NCI-H2227 (cell line): ENCODE data around the gene ANKRD9.
"Not testable (repeated sequence)": the region's sequence is repeated elsewhere in the genome, so short reads cannot be mapped to it uniquely, and the experiment has no call there.

Experiments
- DNase-seq: peaks from one replicate; lab custom pipeline; 2025; ENCODE audit not compliant: unreplicated experiment; lab: John Stamatoyannopoulos, UW

ANKRD9 gene, protein sequence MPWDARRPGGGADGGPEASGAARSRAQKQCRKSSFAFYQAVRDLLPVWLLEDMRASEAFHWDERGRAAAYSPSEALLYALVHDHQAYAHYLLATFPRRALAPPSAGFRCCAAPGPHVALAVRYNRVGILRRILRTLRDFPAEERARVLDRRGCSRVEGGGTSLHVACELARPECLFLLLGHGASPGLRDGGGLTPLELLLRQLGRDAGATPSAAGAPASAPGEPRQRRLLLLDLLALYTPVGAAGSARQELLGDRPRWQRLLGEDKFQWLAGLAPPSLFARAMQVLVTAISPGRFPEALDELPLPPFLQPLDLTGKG

DNA sequence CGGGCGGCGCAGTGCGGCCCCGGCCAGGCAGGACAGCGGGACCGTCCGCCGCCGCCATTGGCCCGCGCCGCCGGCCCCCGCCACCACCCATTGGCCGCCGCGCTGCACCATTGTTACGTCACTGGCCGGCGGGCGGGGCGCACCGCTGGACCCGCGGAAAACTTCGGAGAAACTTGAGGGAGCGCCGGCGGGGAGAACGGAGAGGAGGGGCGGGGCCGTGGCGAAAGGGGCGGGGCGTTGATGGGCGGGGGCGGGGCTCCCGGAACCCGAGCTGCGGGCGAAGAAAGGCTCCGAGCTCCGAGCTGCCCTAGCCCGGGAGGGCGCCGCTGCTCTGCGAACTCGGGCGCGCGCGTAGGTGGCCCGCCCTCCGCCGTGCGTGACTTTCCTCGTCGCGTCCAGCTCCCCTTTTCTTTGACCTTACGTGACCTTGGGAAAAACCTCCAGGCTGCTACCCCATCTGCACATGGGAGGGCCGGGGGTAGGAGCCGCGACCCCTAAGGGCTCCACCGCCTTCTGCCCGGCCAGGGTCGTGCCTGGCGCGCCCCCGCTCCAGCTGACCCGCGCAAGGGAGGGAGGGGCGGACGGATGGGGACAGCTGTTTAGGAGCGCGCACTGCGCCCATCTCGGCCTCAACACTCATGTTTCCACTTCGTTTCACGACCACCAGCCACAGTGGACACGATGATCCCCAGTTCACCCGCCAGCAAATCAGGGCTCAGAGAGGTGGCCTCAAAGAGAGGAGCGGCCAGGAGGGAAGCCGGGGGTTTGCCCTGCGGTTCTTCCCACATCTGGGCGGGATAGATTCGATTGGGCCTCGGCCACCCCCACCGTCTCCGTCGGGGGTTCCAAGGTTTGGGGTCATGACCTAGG, at the start of gene ANKRD9:
Gene ANKRD9, minus strand, starts transcription at position 31 of the 870 bp plus-strand sequence. CDS start 1,887 bp downstream, outside the sequence.
- DNase-seq = peak; percentile 94

DNA sequence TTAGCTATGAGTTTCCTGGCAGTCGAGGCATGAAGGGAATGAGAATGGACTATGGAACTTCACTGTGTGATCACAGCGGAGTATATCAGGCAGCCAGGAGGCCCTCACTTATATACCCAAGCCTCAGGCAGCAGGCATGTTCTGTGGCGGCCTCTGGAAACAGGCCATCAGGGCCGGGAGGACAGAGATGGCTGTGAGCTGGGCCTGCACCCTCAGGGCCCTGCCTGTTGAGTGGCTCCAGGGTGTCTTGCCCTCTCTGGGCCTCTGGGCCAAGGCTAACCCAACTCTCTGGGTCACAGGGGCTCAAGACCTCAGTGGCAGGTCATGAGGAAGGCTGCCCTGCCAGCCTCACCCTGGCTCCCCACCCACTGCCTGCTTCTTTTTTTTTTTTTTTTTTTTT, 49.0 kb upstream of the ANKRD9 start:
- DNase-seq = no peak

DNA sequence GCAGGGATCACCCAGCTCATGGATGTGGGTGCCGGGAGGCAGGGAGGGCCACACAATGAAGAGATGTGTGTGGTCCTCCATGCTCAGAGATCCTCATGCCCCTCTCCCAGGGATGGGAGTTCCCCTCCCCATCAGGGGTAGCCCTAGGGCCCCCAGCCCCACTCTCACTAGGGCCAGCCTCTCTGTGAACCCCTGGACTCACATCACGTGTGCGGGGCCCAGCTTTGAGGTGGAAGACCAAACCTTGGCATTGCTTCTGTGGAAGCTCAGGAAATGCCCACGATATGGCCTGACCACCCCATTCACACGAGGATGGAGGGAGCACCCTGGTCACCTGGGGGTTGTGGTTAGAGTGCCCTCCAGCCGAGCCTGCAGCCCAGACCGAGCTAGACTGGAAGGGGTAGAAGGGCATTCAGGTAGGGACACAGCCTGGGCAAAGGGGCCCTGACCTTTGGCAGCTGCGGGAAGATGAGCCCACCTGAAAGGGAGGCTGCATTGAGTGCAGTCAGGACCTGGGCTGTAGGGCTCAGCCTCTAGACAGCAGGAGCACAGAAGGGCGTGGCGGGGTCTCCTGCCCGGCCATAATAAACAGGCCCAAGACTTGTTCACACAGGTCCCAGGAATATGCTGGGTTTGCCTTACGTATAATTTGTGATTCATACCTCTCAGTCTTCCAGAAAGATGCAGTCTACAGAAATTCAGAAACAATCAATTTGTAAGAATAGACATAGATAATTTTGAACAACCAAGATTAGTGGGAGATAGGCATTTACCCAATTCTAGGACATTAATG, 48.1 kb upstream of the ANKRD9 start:
- no peak for DNase-seq

DNA sequence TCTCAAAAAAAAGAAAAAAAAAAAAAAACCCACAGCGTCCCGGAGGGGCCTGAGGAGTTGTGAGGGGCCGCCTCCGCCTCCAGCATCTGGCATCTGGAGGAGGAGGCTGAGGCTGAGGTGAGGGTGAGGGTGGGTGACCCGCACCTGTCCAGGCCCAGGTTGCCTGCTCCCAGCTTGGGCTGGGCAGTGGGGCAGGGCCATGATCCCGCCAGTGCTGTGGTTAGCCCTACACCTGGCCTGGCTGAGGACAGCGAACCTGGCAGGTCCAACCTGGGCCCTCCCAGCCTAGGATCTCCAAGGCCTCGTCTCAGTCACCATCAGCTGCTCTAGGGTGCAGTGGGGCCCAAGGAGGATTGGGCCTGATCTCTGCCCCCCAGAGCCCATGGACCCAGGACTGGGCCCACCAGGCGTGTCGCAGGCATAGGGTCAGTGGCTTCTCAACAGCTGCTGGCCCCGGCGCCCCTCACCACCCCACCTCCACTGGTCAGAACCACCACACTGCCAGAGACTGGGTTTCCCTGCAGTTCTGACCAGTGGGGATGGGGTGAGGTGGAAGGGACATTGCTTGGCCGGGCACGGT, 46.6 kb upstream of the ANKRD9 start:
- DNase-seq = no peak

DNA sequence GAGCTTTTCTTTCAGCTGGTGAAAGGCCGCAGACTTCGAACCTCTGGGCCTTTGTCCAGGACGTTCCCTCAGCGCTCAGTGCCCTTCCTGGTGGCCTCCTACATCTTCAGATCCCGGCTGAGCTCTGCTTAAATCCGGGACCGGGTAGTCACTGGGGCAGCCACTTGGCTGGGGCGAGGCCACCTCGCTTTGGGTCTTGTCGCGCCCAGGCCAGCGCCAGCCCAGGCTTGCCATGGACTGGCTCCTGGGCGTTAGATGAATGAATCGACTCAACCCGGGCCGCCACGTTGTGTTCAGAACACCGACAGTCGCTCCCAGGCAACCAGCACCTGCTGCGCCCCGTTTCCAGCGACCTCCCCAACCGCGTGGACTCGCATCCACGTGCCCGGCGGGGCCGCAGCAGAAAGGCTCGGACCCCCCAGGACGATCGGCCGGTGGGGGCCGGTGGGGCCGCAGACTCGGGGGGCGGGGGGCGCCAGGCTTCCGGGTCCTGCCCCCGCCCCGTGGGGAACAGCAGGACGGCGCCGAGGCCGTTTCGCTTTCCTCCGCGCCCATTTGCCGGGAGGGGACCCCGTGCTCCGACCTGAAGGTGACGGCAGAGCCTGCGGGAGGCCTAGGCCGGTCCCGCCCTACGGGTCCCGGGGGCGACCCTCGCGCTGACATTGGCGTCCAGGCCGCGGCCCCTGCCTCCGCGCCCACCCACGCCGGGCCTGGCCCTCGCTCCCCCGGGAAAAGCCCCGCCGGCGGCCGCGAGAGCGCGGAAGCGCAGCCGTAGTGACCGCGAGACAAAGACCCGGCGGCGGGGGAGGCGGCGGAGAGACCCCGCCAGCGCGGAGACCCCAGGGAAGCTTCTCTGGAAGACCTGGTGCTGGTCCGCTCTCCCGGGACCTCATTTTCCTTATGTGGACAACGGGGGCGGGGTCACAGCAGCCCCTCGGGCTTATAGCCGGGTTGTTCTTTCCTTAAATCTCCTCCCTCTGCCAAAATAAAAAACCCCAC, 45.5 kb upstream of the ANKRD9 start:
- DNase-seq = peak; percentile 54

DNA sequence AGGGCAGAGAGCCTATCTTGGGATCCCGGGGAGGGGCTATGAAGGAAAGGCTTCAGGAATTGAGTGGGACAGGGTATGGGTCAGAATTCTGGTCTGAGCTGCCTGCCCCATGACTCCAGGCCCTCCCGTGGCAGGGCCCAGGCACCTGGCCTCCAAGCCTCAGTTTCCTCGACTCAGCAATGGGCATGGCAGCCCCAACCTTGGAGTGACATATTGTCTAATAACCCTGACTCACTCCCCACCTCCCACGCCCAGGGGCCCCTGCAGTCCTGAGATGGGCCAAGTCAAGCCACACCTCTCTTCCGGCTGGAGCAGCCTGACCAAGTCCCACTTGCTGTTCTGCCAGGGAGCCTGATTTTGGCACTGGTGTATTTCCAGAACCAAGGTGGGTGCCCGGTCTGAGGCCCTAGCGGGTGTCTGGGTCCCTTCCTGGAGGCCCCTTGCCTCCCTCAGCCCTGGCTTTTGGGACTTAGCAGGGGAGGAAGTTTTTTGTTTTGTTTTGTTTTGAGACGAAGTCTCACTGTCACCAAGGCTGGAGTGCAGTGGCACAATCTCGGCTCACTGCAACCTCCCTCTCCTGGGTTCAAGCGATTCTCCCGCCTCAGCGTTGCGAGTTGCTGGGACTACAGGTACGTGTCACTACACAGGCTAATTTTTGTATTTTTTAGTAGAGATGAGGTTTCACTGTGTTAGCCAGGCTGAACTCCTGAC, 42.6 kb upstream of the ANKRD9 start:
- no peak for DNase-seq

DNA sequence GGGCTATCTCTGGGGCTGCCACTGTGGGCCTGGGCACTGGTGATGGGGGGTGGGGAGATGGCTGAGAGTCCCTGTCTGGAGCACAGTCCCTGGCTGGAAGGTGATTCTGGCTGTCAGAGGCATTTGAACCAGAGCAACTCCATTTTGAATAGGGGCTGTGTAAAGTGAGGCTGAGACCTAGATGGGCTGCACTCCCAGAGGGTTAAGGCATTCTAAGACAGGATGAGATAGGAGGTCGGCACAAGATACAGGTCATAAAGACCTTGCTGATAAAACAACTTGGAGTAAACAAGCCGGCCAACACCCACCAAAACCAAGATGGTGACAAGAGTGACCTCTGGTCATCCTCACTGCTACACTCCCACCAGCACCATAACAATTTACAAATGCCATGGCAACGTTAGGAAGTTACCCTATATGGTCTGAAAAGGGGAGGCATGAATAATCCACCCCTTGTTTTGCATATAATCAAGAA, 41.4 kb upstream of the ANKRD9 start:
- not testable (repeated sequence) for DNase-seq

DNA sequence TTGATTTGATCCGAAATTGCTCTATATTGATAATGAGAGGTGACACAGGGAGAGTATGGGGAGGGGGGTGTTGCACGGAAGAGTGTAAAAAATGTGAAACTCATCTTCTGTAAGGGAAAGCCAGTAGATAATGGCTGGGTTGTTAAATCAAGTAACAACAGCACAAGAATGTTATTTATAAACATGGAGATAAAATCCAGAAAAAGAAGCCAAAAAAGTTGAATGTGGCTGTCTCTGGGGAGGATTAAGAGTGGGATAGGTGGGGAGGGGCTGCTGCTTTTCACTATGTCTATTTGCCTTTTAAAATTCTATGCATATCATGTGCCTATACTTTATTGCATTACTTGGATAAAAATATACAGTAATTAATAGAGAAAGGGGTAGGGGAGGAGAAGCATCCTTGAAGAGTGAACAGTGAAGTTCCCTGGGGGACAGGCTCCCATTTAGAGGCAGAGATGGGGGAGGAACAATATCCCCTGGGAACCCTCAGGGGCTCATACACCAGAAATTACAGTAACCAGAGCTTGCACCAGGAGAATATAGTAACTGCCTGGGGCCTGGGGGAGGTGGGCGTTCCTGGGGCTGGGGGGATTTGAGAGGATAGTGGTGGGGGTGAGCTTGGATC, 39.2 kb upstream of the ANKRD9 start:
- no peak for DNase-seq

DNA sequence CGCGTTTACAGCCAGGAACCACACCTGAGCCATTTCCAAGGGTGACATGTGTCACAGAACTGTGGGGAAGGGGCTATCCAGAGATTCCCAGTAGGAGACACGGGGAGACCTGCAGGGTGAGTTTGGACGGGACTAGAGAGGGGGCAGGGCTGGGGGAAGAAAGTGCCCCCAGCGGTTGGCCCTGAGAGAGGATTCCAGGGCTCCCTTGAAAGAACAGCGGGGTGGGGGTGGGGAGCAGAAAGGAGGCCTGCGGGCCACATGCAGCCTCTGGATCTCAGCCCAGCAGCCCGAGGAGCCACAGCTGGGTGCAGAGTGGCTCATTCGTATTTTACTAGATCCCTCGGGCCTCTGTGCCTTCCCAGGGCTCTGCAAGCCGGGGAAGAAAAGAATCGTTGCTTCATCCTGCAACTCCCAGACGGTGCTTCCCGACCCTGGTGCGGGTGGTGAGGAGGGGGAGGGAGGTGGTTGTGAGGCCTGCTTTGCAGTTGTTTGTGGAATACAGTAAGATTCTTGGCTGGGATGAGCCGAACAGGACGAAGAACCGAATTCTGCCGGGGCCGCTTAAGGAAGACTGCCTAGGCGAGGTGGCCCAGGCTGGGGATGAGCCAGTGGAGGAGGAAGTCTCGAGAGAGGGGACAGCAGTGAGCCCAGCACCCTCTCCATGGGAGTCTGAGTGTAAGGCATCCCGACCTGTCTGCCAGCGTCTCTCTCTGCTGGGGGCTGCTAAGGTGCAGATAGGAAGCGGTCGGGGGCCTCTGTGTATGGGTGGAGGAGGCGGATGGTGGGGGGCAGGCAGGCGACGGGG, 36.1 kb upstream of the ANKRD9 start:
- no peak for DNase-seq

DNA sequence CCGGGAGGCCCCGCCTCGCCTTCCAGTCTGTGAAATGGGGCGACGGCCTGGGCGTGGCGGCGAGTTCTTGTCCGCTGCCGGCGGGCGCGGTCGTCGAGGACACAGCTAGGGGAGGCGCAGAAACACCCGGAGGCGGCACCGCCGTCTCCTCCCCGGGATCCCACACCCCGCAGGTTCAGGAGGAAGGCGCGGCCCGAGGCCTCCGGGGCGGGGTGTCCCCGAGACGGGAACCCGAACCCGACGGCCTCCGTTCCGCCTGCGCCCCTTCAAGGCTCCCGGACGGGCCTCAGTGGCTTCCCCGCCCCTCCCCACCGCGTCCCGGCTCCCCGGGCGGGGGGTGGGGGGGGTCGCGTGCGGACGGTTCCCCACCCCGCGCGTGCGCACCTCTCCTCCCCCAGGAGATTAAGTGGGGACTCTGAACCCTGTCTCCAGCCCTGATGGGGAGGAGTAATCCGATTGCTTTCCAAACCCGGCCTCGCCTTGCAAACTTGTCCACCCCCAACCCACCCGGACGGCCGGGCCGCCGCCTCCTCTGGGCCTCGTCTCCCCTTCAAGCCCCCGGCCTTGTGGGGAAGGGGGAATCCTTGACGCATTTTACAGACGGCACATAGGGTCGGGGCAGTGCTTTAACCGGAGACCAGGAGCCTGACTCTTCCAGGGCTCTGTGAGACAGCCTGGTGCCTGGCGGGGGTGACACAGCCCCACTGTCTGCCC, 35.3 kb upstream of the ANKRD9 start:
- DNase-seq = no peak

DNA sequence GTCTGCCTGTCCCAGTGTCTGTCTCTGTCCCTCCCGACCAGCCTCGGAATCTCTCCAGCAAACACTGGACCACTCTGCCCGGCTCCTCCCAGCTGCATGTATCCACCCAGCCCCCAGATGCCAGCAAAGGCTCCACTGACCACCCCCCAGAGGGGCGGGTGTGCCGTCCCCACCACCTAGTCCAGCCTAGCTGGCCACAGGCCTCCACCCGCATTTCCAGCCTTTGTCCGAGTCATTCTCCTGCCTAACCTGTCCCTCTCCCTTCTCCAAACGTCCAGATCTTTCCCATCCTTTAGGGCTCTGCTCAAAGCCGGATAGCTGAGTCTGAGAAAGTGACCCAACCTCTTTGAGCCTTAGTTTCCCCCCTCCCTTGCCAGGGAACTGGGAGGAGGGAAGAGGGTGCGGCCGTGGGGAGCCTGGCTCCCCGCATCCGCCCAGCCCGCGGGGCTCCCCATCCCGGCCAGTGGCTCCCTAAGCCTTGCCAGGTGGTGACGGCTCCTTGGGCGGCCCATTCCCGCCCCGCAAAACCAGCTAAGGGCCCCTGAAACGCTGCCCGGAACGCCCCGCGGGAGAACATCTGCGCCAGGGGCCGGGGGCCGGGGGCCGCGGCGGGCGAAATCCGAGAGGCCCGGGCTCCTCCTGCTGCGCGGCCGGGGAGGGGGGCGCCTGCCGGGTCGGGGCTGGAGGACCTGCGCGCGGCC, 34.6 kb upstream of the ANKRD9 start:
- DNase-seq = no peak

DNA sequence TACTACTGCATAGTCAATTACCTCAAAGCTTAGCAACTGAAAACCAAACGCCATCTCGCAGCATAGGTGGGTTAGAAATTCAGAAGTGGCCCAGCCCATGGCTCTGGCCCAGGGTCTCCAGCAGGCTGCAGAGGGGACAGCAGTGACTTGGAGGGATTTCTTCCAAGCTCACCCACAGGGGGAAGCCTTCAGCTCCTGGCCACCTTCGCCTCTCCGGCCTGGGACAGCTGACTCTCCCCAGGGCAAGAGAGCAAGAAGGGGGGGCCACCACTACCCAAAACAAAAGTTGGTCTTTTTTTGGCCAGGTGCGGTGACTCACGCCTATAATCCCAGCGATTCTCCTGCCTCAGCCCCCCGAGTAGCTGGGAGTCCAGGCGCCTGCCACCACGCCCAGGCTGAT, 32.2 kb upstream of the ANKRD9 start:
- no peak for DNase-seq

DNA sequence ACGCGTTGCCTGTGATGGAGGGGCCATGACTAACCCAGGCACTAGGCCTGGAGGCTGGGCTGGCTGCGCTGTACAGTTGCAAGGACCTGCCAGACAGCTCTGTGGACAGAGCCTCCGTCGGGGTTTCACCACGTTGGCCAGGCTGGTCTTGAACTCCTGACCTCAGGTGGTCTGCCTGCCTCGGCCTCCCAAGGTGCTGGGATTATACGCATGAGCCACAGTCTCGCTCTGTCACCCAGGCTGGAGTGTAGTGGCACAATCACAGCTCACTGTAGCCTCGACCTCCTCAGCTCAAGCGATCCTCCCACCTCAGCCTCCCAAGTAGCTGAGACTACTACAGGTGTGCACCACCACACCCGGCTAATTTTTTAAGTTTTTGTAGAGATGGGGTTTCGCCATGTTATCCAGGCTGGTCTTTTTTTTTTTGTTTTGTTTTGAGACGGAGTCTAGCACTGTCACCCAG, 31.5 kb upstream of the ANKRD9 start:
- DNase-seq = not testable (repeated sequence)

DNA sequence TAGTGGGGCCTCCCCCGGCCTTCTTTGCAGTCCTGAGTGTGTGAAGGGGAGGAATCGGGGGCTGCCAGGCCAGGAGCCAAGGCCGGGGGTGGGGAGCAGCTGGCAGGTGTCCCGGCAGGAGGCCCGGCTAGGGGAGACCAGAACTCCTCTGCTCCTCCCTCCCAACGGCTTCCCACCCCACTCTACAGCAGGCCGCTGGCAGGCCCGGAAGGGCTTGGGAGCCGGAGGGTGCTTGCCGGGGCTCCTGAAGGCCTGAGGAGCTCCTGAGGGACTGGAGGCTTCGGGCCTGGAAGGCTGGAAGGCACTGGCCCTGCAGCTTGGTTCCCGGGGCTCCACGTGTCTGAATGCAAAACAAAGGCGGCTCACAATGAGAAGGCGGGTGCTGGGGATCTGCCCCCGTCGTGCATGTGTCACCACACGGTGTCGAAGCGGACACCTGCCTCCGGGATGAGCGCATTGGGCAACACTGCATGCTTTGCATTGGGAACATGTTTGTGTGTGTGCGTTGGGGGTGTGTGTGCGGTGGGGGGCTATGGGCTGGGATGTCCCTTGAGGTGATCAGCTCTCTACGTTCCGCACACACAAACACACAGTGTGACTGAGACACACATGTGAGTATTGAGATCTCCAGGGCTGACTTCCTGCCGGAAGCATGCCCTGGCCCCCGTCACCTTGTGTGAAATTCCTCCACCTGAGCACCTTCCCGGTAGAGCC, 30.9 kb upstream of the ANKRD9 start:
- DNase-seq = no peak

DNA sequence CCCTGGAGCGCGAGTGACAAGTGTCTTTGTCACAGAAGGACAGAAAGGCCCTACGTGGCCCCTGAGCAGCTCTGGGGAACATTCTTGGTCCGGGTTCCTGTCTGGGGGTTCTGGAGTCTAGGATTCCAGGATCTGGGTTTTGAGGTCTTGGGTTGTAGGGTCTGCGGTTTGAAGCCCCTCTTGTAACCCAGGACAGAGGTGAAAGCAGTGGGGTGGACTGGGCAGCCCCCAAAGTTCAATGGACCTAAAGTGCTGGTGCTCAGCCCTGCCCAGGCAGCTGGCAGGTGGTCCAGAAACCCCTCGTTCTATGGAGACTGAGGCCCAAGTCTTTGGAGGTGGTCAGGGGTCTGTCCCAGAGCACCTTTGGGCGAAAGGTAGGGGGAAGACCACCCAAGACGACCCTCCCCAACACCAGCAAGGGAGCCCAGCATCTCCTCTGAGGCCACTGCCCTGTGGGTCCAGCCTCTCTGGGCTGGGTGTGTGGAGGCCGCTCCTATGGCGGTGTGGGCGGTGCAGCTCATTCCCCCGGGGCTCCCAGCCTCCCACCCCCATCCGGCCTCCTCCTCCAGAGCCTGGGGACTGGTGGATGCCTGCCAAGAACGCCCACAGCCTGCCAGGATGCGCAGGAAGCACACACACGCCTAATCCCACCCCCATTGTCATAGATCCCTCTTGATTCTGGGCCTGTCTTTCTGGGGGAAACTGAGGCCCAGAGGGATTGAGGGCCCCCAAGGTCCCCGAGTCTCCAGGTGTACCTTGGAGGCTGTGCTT, 30.2 kb upstream of the ANKRD9 start:
- DNase-seq = no peak
